Neural progenitor cell (in vitro differentiated cells): ENCODE results near the gene MBLAC1.

Experiments
- CTCF ChIP-seq: fragments of 200-600 bp; sonication (generic); IDR thresholded peaks from 2 replicates; pipeline ENCODE4 v1.5.1; 2017; ENCODE audit warnings: antibody characterized with exemption, mild to moderate bottlenecking
- EZH2phosphoT487 ChIP-seq: fragments of 200-600 bp; sonication (generic); IDR thresholded peaks from 2 replicates; pipeline ENCODE4 v1.6.1; 2017; ENCODE audit warnings: antibody characterized with exemption

- TF ChIP-seq CTCF (no peak), EZH2phosphoT487 (no peak)
These were observed 44.4 kb downstream of the MBLAC1 start for GRCh38 chr7:100171087-100171681.
